ENCODE results near the gene KCNJ11. TPM values are rescaled to one million over a fixed set of nuclear protein-coding genes. Genes with fewer than 3 reads are reported as not detected.
"Not testable (repeated sequence)": the region's sequence is repeated elsewhere in the genome, so short reads cannot be mapped to it uniquely, and the experiment has no call there.

Gene KCNJ11
- 0.65 and 3.6 TPM in 2 replicates for total RNA-seq

DNA sequence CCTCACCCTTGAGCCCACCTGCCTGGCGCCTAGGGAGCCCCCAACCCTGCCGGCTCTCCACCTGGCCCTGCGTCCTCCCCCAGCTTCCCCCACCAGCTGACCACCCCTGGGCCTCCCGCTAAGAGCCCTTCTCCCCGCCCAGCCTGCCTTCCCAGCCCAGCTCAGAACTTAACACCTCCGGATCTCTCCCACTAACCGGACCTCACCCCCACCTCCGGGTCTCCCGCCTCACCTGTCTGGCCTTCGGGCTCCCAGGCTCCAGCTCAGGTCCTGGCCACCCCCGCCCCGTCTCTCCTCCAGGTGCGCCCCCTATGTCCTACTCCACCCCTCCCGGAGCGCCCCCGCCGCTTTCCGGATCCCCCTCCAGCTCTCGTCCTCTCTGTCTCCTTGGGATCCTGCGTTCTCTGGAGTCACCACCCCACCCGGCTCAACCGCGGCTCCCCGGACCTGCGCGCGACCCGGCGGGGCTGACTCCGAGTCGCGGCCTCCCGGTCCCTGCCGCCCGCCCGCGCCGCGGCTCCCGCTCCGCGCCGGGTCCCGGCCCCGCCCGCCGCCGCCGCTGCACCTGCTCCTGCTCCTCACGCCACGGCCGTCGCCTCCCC is at the start of gene KCNJ11:
Gene KCNJ11, minus strand, starts transcription at position 51 of the 602 bp plus-strand sequence. CDS start 568 bp downstream, outside the sequence.
- DNase-seq: no peak

DNA sequence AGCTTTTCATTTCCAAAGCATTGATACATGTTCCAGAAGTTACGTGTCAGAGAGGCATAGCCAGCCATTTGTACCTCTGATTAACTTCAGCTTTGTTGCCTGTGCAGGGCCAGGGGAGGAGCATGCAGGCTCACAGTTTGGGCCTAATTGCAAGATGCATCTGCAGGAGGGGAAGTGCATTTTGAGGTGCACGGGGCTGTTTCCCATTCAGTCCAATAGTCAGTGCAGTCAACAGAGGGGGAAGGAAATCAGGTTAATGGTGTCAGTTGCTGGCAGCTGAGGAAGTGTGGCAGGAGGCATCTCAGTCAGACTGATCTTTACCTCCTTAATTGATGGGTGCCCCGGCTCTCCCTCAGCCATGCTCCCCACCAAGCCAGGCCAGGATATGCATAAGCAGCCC is 48.9 kb upstream of the KCNJ11 start:
- no peak for DNase-seq

GRCh38 chr11:17434108-17434507 is 45.6 kb upstream of the KCNJ11 start:
- no peak for DNase-seq

- DNase-seq: no peak
Observed at GRCh38 chr11:17432002-17432401, 43.5 kb upstream of the KCNJ11 start.

GRCh38 chr11:17431139-17431538 is 42.7 kb upstream of the KCNJ11 start:
- no peak for DNase-seq

- no peak for DNase-seq
Observed at GRCh38 chr11:17430616-17431015, 42.2 kb upstream of the KCNJ11 start.

DNA sequence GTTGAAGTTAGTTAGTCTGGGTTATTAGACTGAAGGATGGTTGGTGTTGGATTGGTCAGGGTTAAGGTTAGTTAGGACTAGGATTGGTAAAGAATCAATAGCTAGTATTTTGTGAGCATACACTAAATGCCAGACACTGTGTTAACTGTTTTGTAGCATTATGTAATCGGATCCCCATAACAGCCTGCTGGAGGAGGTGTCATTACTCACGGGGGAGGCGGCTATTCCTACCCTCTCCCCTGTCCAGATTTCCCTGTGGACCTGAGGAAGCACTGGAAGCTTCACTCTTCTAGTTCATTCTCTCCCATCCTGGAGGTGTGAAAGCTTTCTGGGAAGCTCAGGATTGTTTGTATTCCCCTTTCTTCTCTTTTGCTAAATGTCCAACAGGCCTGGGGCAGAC is 40.5 kb upstream of the KCNJ11 start:
- no peak for DNase-seq

DNA sequence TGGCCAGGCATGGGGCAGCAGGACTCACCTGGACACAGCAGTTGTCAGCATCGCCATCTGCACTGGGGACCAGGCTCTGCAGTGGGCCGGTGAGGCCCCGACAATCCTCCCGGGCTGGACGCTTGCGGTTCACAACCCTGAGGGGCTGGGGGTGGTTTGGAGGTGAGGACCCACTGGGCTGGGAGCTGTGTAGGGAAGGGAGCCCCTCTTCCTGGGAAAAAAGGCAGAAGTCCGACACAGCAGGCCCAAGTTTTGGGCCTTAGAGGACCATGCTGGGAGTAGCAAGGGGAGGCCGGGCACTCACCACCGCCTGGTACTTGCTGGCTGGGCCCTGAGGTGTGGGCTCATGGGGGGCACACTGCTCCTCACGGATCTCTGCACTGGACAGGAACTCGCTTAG is 39.8 kb upstream of the KCNJ11 start:
- no peak for DNase-seq

- DNase-seq: not testable (repeated sequence)
Observed at GRCh38 chr11:17426233-17426632, 37.8 kb upstream of the KCNJ11 start.

DNA sequence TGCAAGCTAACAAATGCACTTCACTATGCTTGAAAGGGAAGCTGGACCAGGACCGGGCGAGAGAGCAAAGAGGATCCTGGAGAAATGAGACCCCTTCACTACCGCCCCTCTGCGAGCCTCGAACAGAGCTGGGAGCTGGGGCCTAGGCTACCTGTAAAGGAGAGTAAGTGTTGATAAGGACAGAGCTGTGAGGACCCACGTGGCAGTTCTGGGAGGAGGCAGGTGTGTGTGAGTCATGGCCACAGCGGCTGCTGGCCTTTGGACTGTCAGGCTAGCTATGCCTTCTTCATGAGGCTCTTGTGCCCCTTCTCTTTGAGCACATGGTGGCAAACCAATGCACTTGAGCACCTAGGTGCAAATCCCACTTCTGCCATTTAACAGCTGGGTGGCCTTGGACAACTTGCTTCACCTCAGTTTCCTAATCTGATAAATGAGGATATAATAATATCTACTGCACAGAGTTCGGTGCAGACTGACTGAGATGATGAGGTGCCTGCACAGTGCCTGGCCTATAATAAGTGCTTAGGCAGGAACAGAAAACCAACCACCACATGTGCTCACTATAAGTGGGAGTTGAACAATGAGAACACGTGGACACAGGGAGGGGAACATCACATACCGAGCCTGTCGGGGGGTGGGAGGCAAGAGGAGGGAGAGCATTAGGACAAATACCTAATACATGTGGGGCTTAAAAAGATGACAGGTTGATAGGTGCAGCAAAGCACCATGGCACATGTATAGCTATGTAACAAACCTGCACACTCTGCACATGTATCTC is 35.3 kb upstream of the KCNJ11 start:
- DNase-seq: no peak

- DNase-seq: no peak
Observed at GRCh38 chr11:17421781-17422180, 33.3 kb upstream of the KCNJ11 start.

- no peak for DNase-seq
Observed at GRCh38 chr11:17418444-17419081, 30.1 kb upstream of the KCNJ11 start.

- no peak for DNase-seq
Observed at GRCh38 chr11:17416492-17416891, 28.0 kb upstream of the KCNJ11 start.

DNA sequence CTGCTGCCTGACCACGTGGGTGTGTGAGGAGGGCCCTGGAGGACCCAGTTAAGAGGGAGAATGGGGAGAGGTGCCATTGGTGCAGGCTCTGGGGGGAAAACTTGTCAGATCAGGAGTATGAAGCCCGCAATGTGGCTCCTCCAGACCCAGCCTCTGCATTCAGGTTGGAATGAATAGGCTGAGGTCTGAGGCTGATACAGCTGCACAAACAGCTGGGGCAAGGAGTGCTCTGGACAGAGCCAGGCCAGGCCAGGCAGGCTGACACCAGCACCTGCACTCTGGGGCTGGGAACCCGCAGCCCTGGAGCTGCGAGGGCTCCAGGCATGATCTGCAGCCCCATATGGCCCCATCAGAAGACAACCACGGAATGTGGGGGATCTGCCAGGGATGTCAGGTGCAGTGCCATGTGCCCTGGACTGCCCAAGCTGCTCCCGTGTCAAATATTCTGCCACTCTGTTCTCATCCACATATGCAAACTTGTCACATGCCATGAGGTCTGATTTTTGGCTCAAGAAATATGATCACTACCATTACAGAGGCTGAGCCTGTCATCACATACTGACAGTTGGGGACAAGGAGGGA is 27.2 kb upstream of the KCNJ11 start:
- no peak for DNase-seq

DNA sequence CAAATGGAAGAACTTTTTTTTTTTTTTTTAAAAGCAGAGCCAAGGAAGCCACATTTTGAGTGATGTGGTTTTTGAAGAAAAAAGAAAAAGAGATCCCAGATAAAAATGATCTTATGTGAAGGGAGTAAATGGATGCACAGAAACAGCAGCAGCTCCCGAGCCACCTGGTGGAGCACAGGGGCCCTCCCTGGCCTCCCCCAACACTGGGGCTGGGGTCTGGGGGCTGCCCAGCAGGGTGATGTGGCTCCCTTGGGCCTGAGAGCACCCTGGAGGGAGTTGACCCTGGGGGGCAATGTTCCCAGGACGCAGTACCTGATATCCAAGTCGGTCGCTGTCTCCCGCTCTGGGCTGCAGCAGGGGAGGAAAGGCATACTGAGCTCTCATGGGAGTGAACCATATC is 26.5 kb upstream of the KCNJ11 start:
- DNase-seq: no peak

GRCh38 chr11:17414317-17414737 is 25.9 kb upstream of the KCNJ11 start:
- no peak for DNase-seq

DNA sequence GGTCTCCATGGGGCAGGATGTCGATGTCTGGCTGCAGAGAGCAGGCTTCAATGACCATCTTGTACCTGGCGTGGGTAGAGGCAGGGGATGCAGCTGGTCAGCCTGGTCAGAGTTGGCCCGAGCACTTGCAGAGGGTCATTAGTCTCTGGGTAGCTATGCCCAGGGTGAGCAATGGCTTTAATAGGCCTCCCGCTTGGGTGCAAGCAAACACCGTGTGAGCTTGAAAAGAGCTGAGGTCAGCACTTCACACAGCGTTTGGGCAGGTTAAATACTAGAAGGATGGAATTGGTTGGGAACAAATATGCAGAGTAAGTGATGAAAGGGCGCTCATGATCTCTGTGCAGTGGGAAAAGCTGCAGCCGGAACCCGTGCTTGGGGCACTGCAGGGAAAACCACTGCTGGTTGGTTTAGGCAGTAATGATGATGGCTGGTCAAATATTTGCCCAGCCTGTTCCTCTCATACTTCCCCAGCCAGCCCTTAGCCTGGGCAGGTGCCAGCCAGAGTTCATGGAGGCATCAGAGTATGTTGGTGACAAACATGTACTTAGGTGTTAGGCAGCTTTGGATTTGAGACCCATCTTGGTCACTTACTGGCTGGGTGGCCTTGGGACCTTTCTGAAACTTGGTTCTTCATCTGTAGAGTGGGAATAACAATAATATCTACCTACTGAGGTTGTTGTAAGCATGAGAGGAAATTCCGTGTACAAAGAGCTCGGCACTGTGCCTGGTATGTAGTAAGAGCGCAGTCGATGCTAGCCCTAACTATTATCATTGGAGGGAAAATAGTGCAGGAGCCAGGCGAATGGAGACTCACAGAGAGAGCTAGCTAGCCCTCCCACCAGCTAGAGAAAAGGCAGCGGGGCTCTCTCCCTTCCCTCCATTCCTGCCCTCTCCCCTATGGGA is 25.2 kb upstream of the KCNJ11 start:
- DNase-seq: no peak

- DNase-seq: no peak
Observed at GRCh38 chr11:17412488-17413180, 24.2 kb upstream of the KCNJ11 start.

DNA sequence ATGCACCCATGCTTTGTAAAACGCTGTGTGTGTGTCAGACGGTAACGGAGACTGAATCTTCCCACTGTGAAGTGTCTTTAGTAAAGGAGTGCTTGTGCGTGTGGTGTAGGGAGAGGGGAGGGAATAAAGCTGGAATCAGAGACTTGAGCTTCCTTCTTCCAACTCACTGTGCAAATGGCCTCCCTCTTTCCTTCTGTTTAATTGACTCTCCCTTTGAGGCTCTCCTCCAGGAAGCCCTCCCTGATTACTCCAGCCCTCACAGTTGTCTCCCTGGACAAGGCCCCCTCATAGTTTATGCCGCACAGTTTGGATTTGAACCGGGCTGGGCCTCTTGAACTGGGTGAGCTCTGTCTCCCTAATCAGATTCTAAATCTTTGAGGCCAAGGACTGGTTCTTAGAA is 23.0 kb upstream of the KCNJ11 start:
- no peak for DNase-seq

- peak; percentile 69 for DNase-seq
Observed at GRCh38 chr11:17410606-17411379, 22.3 kb upstream of the KCNJ11 start.

GRCh38 chr11:17408641-17409040 is 20.2 kb upstream of the KCNJ11 start:
- no peak for DNase-seq

All from dermis blood vessel endothelial cell (primary cell).